HEK293T (cell line): ENCODE data around the gene PGBD5.

Experiments used
- ARNT ChIP-seq: fragments of 450-650 bp; IDR thresholded peaks from 2 replicates; pipeline ENCODE4 v1.6.1; 2017; ENCODE audit warnings: mild to moderate bottlenecking
- BHLHE40 ChIP-seq: fragments of 450-650 bp; IDR thresholded peaks from 2 replicates; pipeline ENCODE4 v1.6.1; 2016; ENCODE audit warnings: mild to moderate bottlenecking, moderate library complexity, borderline replicate concordance
- CTBP1 ChIP-seq: fragments of 450-650 bp; IDR thresholded peaks from 2 replicates; pipeline ENCODE4 v1.6.1; 2016; ENCODE audit warnings: borderline replicate concordance
- ELF4 ChIP-seq: fragments of 450-650 bp; IDR thresholded peaks from 2 replicates; pipeline ENCODE4 v1.6.1; 2017; ENCODE audit warnings: antibody characterized with exemption
- FOXA1 ChIP-seq: fragments of 450-650 bp; IDR thresholded peaks from 2 replicates; pipeline ENCODE4 v1.6.1; 2016; ENCODE audit warnings: mild to moderate bottlenecking
- FOXK2 ChIP-seq: fragments of 450-650 bp; IDR thresholded peaks from 2 replicates; pipeline ENCODE4 v1.6.1; 2016; ENCODE audit warnings: mild to moderate bottlenecking
- FOXM1 ChIP-seq: fragments of 450-650 bp; IDR thresholded peaks from 2 replicates; pipeline ENCODE4 v1.6.1; 2017; ENCODE audit warnings: mild to moderate bottlenecking, borderline replicate concordance
- HDGF ChIP-seq: fragments of 450-650 bp; IDR thresholded peaks from 2 replicates; pipeline ENCODE4 v1.6.1; 2017; ENCODE audit warnings: antibody characterized with exemption, borderline replicate concordance
- LEF1 ChIP-seq: fragments of 450-650 bp; IDR thresholded peaks from 2 replicates; pipeline ENCODE4 v1.6.1; 2017; ENCODE audit warnings: mild to moderate bottlenecking, borderline replicate concordance
- NFRKB ChIP-seq: fragments of 450-650 bp; IDR thresholded peaks from 2 replicates; pipeline ENCODE4 v1.6.1; 2016; ENCODE audit warnings: mild to moderate bottlenecking, moderate library complexity
- PKNOX1 ChIP-seq: fragments of 450-650 bp; IDR thresholded peaks from 2 replicates; pipeline ENCODE4 v1.6.1; 2016
- SP1 ChIP-seq: fragments of 450-650 bp; IDR thresholded peaks from 2 replicates; pipeline ENCODE4 v1.6.1; 2017
- ZNF384 ChIP-seq: fragments of 450-650 bp; IDR thresholded peaks from 2 replicates; pipeline ENCODE4 v1.6.1; 2016

- TF ChIP-seq FOXK2 (no peak), LEF1 (no peak), FOXA1 (no peak), NFRKB (no peak), SP1 (no peak), ZNF384 (no peak), ELF4 (no peak), FOXM1 (no peak), PKNOX1 (no peak), HDGF (no peak), CTBP1 (no peak), ARNT (no peak), BHLHE40 (no peak)
These were observed 154.7 kb downstream of the PGBD5 start for GRCh38 chr1:230271300-230272035.
